GM23248 (cell line): ENCODE results near the gene ENKD1.

Experiments
- EZH2 ChIP-seq: fragments of 200-600 bp; sonication (generic); IDR thresholded peaks from 2 replicates; pipeline ENCODE4 v1.6.1; 2018; ENCODE audit warnings: antibody characterized with exemption, mild to moderate bottlenecking; ENCODE audit not compliant: insufficient read depth, poor library complexity, severe bottlenecking
- EZH2phosphoT487 ChIP-seq: fragments of 200-600 bp; sonication (generic); IDR thresholded peaks from 2 replicates; pipeline ENCODE4 v1.6.1; 2018; ENCODE audit warnings: antibody characterized with exemption, moderate library complexity, mild to moderate bottlenecking, low read depth; ENCODE audit not compliant: insufficient read depth

DNA sequence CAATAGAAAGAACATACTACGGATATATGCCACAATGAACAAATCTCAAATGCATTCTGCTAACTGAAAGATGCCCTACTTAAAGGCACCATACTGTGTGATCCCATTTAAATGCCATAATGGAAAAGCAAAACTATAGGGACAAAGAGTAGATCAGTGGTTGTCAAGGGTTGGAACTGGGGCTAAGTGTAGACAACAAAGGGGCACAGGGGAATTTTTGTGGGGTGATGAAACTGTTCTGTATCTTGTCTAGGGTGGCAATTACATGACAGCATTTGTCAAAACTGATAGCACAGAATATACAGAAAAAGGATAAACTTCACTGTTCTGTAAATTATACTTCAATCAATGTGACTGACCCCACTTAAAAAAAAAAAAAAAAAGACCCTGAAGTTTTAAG, 34.9 kb upstream of the ENKD1 start:
- TF ChIP-seq EZH2 (no peak), EZH2phosphoT487 (no peak)
